SK-N-SH (cell line): Measurements from ENCODE around the gene PSTPIP1. TPM values are rescaled to one million over a fixed set of nuclear protein-coding genes. Genes with fewer than 3 reads are reported as not detected.

ENCODE experiments used
- CTCF ChIA-PET: fragments of 300-600, 350-600 bp; formaldehyde crosslinking; extraction: SDS; loops from one replicate; lab custom pipeline; 2021; lab: Yijun Ruan, JAX
- POLR2A ChIA-PET: fragments of 350-600 bp; sonication (Branson Sonifier 250); formaldehyde crosslinking; extraction: SDS; loops from one replicate; lab custom pipeline; 2020; ENCODE audit warnings: antibody characterized with exemption, inconsistent platforms; lab: Yijun Ruan, JAX
- DNase-seq: peaks from one replicate; pipeline ENCODE4 v3.0.0; 2012
- H2AFZ ChIP-seq: fragments of 200-600 bp; sonication (generic); 2 replicates; pipeline ENCODE4 v1.8.1; 2016; ENCODE audit warnings: antibody characterized with exemption, mild to moderate bottlenecking, low read depth
- H3F3A ChIP-seq: fragments of 200-600 bp; sonication (generic); replicated peaks from 2 replicates; pipeline ENCODE3; 2016; ENCODE audit warnings: antibody characterized with exemption, mild to moderate bottlenecking; ENCODE audit not compliant: insufficient read depth
- H3K27ac ChIP-seq, 2 experiments: fragments of 200-500 bp in 1 of 2; fragments of 200-600 bp in 1 of 2; sonication (Bioruptor generic) in 1 of 2; sonication (generic), shearing (Covaris generic) in 1 of 2; 2 replicates each; pipeline versions ENCODE4 v1.5.1 to v1.6.1; 2014 to 2016; ENCODE audit warnings: low read depth in 2 of 2, inconsistent platforms in 1 of 2, low read length in 1 of 2, mild to moderate bottlenecking in 1 of 2, mixed read lengths in 1 of 2
- H3K27me3 ChIP-seq: fragments of 200-600 bp; sonication (generic), shearing (Covaris generic); 2 replicates; pipeline ENCODE4 v1.6.1; 2016; ENCODE audit warnings: mixed run types; ENCODE audit not compliant: insufficient read depth
- H3K36me3 ChIP-seq, 2 experiments: fragments of 200-500 bp in 1 of 2; fragments of 200-600 bp in 1 of 2; sonication (Bioruptor generic) in 1 of 2; sonication (generic) in 1 of 2; replicated peaks in 1 of 2; 2 replicates each; pipeline versions ENCODE3 to v1.5.1; 2014 to 2016; ENCODE audit warnings: low read length in 1 of 2, mild to moderate bottlenecking in 1 of 2; ENCODE audit not compliant: insufficient read depth in 2 of 2, control insufficient read depth in 1 of 2
- H3K4me1 ChIP-seq, 2 experiments: fragments of 200-500 bp in 1 of 2; fragments of 200-600 bp in 1 of 2; sonication (Bioruptor generic) in 1 of 2; sonication (generic), shearing (Covaris generic) in 1 of 2; 2 replicates each; pipeline versions ENCODE4 v1.5.1 to v1.6.1; 2014 to 2016; ENCODE audit warnings: low read depth in 1 of 2, low read length in 1 of 2, mixed run types in 1 of 2; ENCODE audit not compliant: insufficient read depth in 2 of 2, control insufficient read depth in 1 of 2
- H3K4me2 ChIP-seq: fragments of 200-600 bp; sonication (generic), shearing (Covaris generic); 2 replicates; pipeline ENCODE4 v1.6.1; 2017; ENCODE audit warnings: mixed run types
- H3K4me3 ChIP-seq, 2 experiments: fragments of 200-500 bp in 1 of 2; fragments of 200-600 bp in 1 of 2; sonication (Bioruptor generic) in 1 of 2; sonication (generic), shearing (Covaris generic) in 1 of 2; 2 replicates each; pipeline versions ENCODE4 v1.5.1 to v1.8.1; 2014 to 2016; ENCODE audit warnings: low read depth in 2 of 2, inconsistent platforms in 1 of 2, low read length in 1 of 2, mild to moderate bottlenecking in 1 of 2, mixed read lengths in 1 of 2, moderate library complexity in 1 of 2
- H3K79me2 ChIP-seq: fragments of 200-600 bp; sonication (generic); 2 replicates; pipeline ENCODE4 v1.8.1; 2017; ENCODE audit warnings: mild to moderate bottlenecking; ENCODE audit not compliant: insufficient read depth
- H3K9ac ChIP-seq: fragments of 200-600 bp; sonication (generic); 2 replicates; pipeline ENCODE4 v1.6.1; 2017; ENCODE audit warnings: mixed run types
- H3K9me2 ChIP-seq: fragments of 200-600 bp; sonication (generic); 2 replicates; pipeline ENCODE4 v1.6.1; 2017; ENCODE audit warnings: mixed run types
- H3K9me3 ChIP-seq: fragments of 200-600 bp; sonication (generic); 2 replicates; pipeline ENCODE4 v1.6.1; 2017; ENCODE audit warnings: mixed run types, mild to moderate bottlenecking, moderate library complexity
- H4K20me1 ChIP-seq: fragments of 200-600 bp; sonication (generic); 2 replicates; pipeline ENCODE4 v1.6.1; 2017; ENCODE audit warnings: mild to moderate bottlenecking, mixed run types; ENCODE audit not compliant: insufficient read depth
- EZH2phosphoT487 ChIP-seq: fragments of 200-600 bp; sonication (generic); IDR thresholded peaks from 2 replicates; pipeline ENCODE4 v1.6.1; 2017; ENCODE audit warnings: low read depth, mixed run types, mild to moderate bottlenecking, antibody characterized with exemption, moderate library complexity, borderline replicate concordance
- PBX3 ChIP-seq: IDR thresholded peaks from 2 replicates; pipeline ENCODE4; 2012
- REST ChIP-seq: IDR thresholded peaks from 2 replicates; pipeline ENCODE4 v1.6.1; 2012; ENCODE audit warnings: mild to moderate bottlenecking, low read depth, low read length, moderate library complexity
- SIN3A ChIP-seq: IDR thresholded peaks from 2 replicates; pipeline ENCODE4 v1.6.1; 2012; ENCODE audit warnings: low read depth, mild to moderate bottlenecking, low read length, moderate library complexity, borderline replicate concordance
- TCF12 ChIP-seq: IDR thresholded peaks from 2 replicates; pipeline ENCODE4 v1.4.0; 2012
- ZBTB33 ChIP-seq: IDR thresholded peaks from 2 replicates; pipeline ENCODE4 v1.4.0; 2012; ENCODE audit warnings: low read depth, borderline replicate concordance
- WGBS: methylation state at CpG from one replicate; pipeline ENCODE4 v1.1.6; 2017; ENCODE audit warnings: low lambda C conversion rate; 5-methylcytosine and 5-hydroxymethylcytosine counted together
- polyA plus RNA-seq, 3 experiments: library from polyadenylated mRNA; depleted of rRNA; stranded (reverse); fragments of >200 nt; gene quantifications; 2 replicates each; pipeline ENCODE4 v1.2.3, GENCODE V29; 2012

Gene PSTPIP1
- polyA plus RNA-seq, 1 of the 3 experiments (the other 2 are of a cell fraction): 0.69 TPM

GRCh38 chr15:77009176-77009575, 14.2 kb downstream of the PSTPIP1 start (continued):
- TF ChIP-seq PBX3 (no peak), EZH2phosphoT487 (no peak)
- TF ChIP-seq, all 33 proteins: peak for 0

GRCh38 chr15:77009646-77010311, 14.9 kb downstream of the PSTPIP1 start:
- Histone ChIP-seq H3K79me2 (no peaks in the 10 kb centered on the region), H3K27me3 (no peaks in the 10 kb centered on the region), H3K9me2 (no peaks in the 10 kb centered on the region), H3K36me3 (no peaks in the 10 kb centered on the region), H3F3A (no peaks in the 10 kb centered on the region), H3K4me3 (no peak overlapping the region), H3K9me3 (no peaks in the 10 kb centered on the region), H3K4me2 (no peak overlapping the region), H3K9ac (no peak overlapping the region), H4K20me1 (no peaks in the 10 kb centered on the region), H3K27ac (no peak overlapping the region), H2AFZ (no peak overlapping the region), H3K4me1 (peaks cover 0 to 3% of the 10 kb centered on the region in 2 experiments; a peak in 1 of 4 replicates)
- no peak for DNase-seq
- ChIA-PET POLR2A (no interaction called here), CTCF (no interaction called here)
- no peak for TF ChIP-seq ZBTB33
- TF ChIP-seq PBX3: no peak
- TF ChIP-seq TCF12: no peak
- TF ChIP-seq REST: no peak
- TF ChIP-seq SIN3A: no peak
- 54% methylated on average over 6 of the region's 14 CpGs for WGBS
